A549 (cell line): Measurements from ENCODE around the gene CCR8. TPM values are rescaled to one million over a fixed set of nuclear protein-coding genes. Genes with fewer than 3 reads are reported as not detected.
"Not testable (repeated sequence)": the region's sequence is repeated elsewhere in the genome, so short reads cannot be mapped to it uniquely, and the experiment has no call there.

Source experiments
- ATAC-seq, 2 experiments: fragments of 200-7000 bp in 1 of 2; fragments of >200 bp in 1 of 2; cut with Nextera tagmentation in 1 of 2; cut with Tn5 transposase in 1 of 2; 3 replicates each; pipeline versions ENCODE4 v1.8.0 to v1.9.1; 2018 to 2020; ENCODE audit warnings: mild to moderate bottlenecking in 1 of 2, moderate library complexity in 1 of 2
- CTCF ChIA-PET: fragments of 300-600 bp; sonication (Branson Sonifier 250); formaldehyde crosslinking; extraction: SDS; loops from one replicate; lab custom pipeline; 2021; ENCODE audit warnings: antibody characterized with exemption, inconsistent platforms; lab: Yijun Ruan, JAX
- POLR2A ChIA-PET: fragments of 350-600 bp; formaldehyde crosslinking; extraction: SDS; loops from one replicate; lab custom pipeline; 2021; ENCODE audit warnings: antibody characterized with exemption, inconsistent platforms; lab: Yijun Ruan, JAX
- DNase-seq, 2 experiments: peaks; one replicate each; pipeline versions ENCODE4 v3.0.0 to v3.0.0-alpha.2; 2011 to 2016; ENCODE audit warnings: low read depth in 1 of 2, low spot score in 1 of 2
- FAIRE-seq: peaks from 2 replicates; lab custom pipeline; 2011; peaks lifted over from hg19 to GRCh38; lab: Jason Lieb, UNC
- H3K27ac ChIP-seq, 2 experiments: fragments of >200 bp; sonication (Bioruptor Twin); formaldehyde crosslinking; 3 replicates each; pipeline ENCODE4 v1.5.1; 2016 to 2017
- H3K4me1 ChIP-seq: fragments of >200 bp; sonication (Bioruptor Twin); formaldehyde crosslinking; 3 replicates; pipeline ENCODE4 v1.6.1; 2016
- H3K4me2 ChIP-seq: fragments of >200 bp; sonication (Bioruptor Twin); formaldehyde crosslinking; 3 replicates; pipeline ENCODE4 v1.6.1; 2016
- H3K4me3 ChIP-seq: fragments of >200 bp; sonication (Bioruptor Twin); formaldehyde crosslinking; 3 replicates; pipeline ENCODE4 v1.5.1; 2016
- H3K9me3 ChIP-seq: fragments of >200 bp; sonication (Bioruptor Twin); formaldehyde crosslinking; 3 replicates; pipeline ENCODE4 v1.6.1; 2016
- BHLHE40 ChIP-seq: IDR thresholded peaks from 2 replicates; pipeline ENCODE4 v1.6.1; 2012; ENCODE audit warnings: low read depth, low read length, inconsistent platforms
- CHD2 ChIP-seq: fragments of 150-350 bp; IDR thresholded peaks from 2 replicates; pipeline ENCODE4 v1.6.1; 2014; ENCODE audit warnings: low read length; ENCODE audit not compliant: partially characterized antibody
- CHD4 ChIP-seq: fragments of 200-600 bp; sonication (generic); IDR thresholded peaks from 2 replicates; pipeline ENCODE4 v1.6.1; 2016; ENCODE audit warnings: antibody characterized with exemption, mild to moderate bottlenecking, borderline replicate concordance
- EHMT2 ChIP-seq: fragments of 200-600 bp; sonication (generic); IDR thresholded peaks from 2 replicates; pipeline ENCODE4 v1.6.1; 2016; ENCODE audit warnings: antibody characterized with exemption, low read depth, mild to moderate bottlenecking, moderate library complexity
- ELK1 ChIP-seq: fragments of 150-350 bp; IDR thresholded peaks from 2 replicates; pipeline ENCODE4 v1.6.1; 2014; ENCODE audit warnings: low read depth, mild to moderate bottlenecking, low read length
- EP300 ChIP-seq, 2 experiments: fragments of >200 bp; sonication (Bioruptor Twin); formaldehyde crosslinking; IDR thresholded peaks; 2 replicates in 1 of 2; 3 replicates in 1 of 2; pipeline ENCODE4 v1.6.1; 2016 to 2017
- ESRRA ChIP-seq: fragments of 150-350 bp; IDR thresholded peaks from 2 replicates; pipeline ENCODE4 v1.6.1; 2014; ENCODE audit warnings: mild to moderate bottlenecking, low read length, borderline replicate concordance
- FOSB ChIP-seq: fragments of 250-450 bp; sonication (Bioruptor Pico); IDR thresholded peaks from 2 replicates; pipeline ENCODE4 v1.5.0; 2020; ENCODE audit warnings: mild to moderate bottlenecking, moderate library complexity
- FOXS1 ChIP-seq: fragments of 250-450 bp; sonication (Bioruptor Pico); IDR thresholded peaks from 2 replicates; pipeline ENCODE4 v1.5.0; 2020; ENCODE audit warnings: mild to moderate bottlenecking, moderate library complexity
- GATA3 ChIP-seq: IDR thresholded peaks from 2 replicates; pipeline ENCODE4 v1.6.1; 2012; ENCODE audit warnings: borderline replicate concordance
- HDAC2 ChIP-seq: fragments of 200-600 bp; sonication (generic); IDR thresholded peaks from 2 replicates; pipeline ENCODE4 v1.6.1; 2016
- HES2 ChIP-seq: fragments of >200 bp; sonication (Bioruptor Twin); formaldehyde crosslinking; IDR thresholded peaks from 2 replicates; pipeline ENCODE4 v1.6.1; 2016
- HEYL ChIP-seq: fragments of 250-450 bp; sonication (Bioruptor Pico); IDR thresholded peaks from 2 replicates; pipeline ENCODE4 v1.8.0; 2021; ENCODE audit warnings: mild to moderate bottlenecking, moderate library complexity
- HMGXB4 ChIP-seq: fragments of 250-450 bp; sonication (Bioruptor Pico); IDR thresholded peaks from 2 replicates; pipeline ENCODE4 v1.5.0; 2021; ENCODE audit warnings: mild to moderate bottlenecking, moderate library complexity, borderline replicate concordance
- HOXB13 ChIP-seq: fragments of 250-450 bp; sonication (Bioruptor Pico); IDR thresholded peaks from 2 replicates; pipeline ENCODE4 v1.5.0; 2020; ENCODE audit warnings: low read depth, mild to moderate bottlenecking, moderate library complexity
- HOXB5 ChIP-seq: fragments of 250-450 bp; sonication (Bioruptor Pico); IDR thresholded peaks from 2 replicates; pipeline ENCODE4 v1.5.0; 2020; ENCODE audit warnings: mild to moderate bottlenecking, moderate library complexity
- JUN ChIP-seq, 2 experiments: fragments of >200 bp; sonication (Bioruptor Twin); formaldehyde crosslinking; IDR thresholded peaks; 2 replicates in 1 of 2; 3 replicates in 1 of 2; pipeline ENCODE4 v1.6.1; 2016 to 2017
- KDM1A ChIP-seq: fragments of 200-600 bp; sonication (generic); IDR thresholded peaks from 2 replicates; pipeline ENCODE4 v1.6.1; 2016; ENCODE audit warnings: low read depth, mild to moderate bottlenecking
- MAFK ChIP-seq: fragments of 450-650 bp; IDR thresholded peaks from 2 replicates; pipeline ENCODE4 v1.6.1; 2014; ENCODE audit not compliant: partially characterized antibody
- NPAS2 ChIP-seq: fragments of 250-450 bp; sonication (Bioruptor Pico); IDR thresholded peaks from 2 replicates; pipeline ENCODE4 v1.8.0; 2022; ENCODE audit warnings: mild to moderate bottlenecking, moderate library complexity, borderline replicate concordance
- PHF8 ChIP-seq: fragments of 200-600 bp; sonication (generic); IDR thresholded peaks from 2 replicates; pipeline ENCODE4 v1.6.1; 2016; ENCODE audit warnings: low read depth, mild to moderate bottlenecking, antibody characterized with exemption, moderate library complexity, borderline replicate concordance
- RAD21 ChIP-seq, 2 experiments: fragments of >200 bp in 1 of 2; sonication (Bioruptor Twin) in 1 of 2; formaldehyde crosslinking in 1 of 2; IDR thresholded peaks in 1 of 2; conservative IDR thresholded peaks in 1 of 2; 2 replicates in 1 of 2; 3 replicates in 1 of 2; pipeline ENCODE4 v1.6.1; 2012 to 2018; ENCODE audit warnings: inconsistent platforms in 1 of 2
- RCOR1 ChIP-seq: fragments of 150-350 bp; IDR thresholded peaks from 2 replicates; pipeline ENCODE4 v1.6.1; 2014; ENCODE audit warnings: antibody characterized with exemption, low read length, low read depth
- SMC3 ChIP-seq: fragments of >200 bp; sonication (Bioruptor Twin); formaldehyde crosslinking; IDR thresholded peaks from 3 replicates; pipeline ENCODE4 v1.6.1; 2018; ENCODE audit warnings: inconsistent platforms
- SREBF2 ChIP-seq: fragments of 450-650 bp; IDR thresholded peaks from 2 replicates; pipeline ENCODE4 v1.6.1; 2014; ENCODE audit warnings: mild to moderate bottlenecking, moderate library complexity
- TFCP2L1 ChIP-seq: fragments of 250-450 bp; sonication (Bioruptor Pico); IDR thresholded peaks from 2 replicates; pipeline ENCODE4 v1.5.0; 2021; ENCODE audit warnings: mild to moderate bottlenecking
- TP53 ChIP-seq: fragments of 250-450 bp; sonication (Bioruptor Pico); IDR thresholded peaks from 2 replicates; pipeline ENCODE4 v1.5.0; 2021; ENCODE audit warnings: mild to moderate bottlenecking, moderate library complexity
- ZNF302 ChIP-seq: fragments of 250-450 bp; sonication (Bioruptor Pico); IDR thresholded peaks from 2 replicates; pipeline ENCODE4 v1.9.0; 2021; ENCODE audit warnings: inconsistent platforms, mild to moderate bottlenecking, moderate library complexity
- ZSCAN20 ChIP-seq: fragments of 250-450 bp; sonication (Bioruptor Pico); IDR thresholded peaks from 2 replicates; pipeline ENCODE4 v1.8.0; 2022; ENCODE audit warnings: mild to moderate bottlenecking, moderate library complexity
- WGBS: methylation state at CpG from one replicate; pipeline ENCODE4 v1.1.6; 2017; ENCODE audit errors: missing lambda C conversion rate; 5-methylcytosine and 5-hydroxymethylcytosine counted together
- polyA plus RNA-seq, 4 experiments: library from polyadenylated mRNA; depleted of rRNA in 3 of 4; stranded (reverse); fragments of >200 nt; fragmentation: RNase III in 1 of 4; extraction: RNeasy Plus Mini Kit Qiagen cat#74134 plus additional on column Dnase treatment in 1 of 4; gene quantifications; 2 replicates in 3 of 4; 3 replicates in 1 of 4; pipeline ENCODE4 v1.2.3, GENCODE V29; 2011 to 2017

Gene CCR8
- polyA plus RNA-seq, 2 of the 4 experiments (the other 2 are of a cell fraction): not detected

GRCh38 chr3:39362812-39363211, 33.3 kb downstream of the CCR8 start:
- DNase-seq (no peak), FAIRE-seq (no peak), ATAC-seq (no peak)
- H3K4me2 ChIP-seq: no peak overlapping the region
- CTCF ChIA-PET: interaction anchor here (1.3 kb wide), 1 partner anchor 15 kb away, joined by 3 read pairs; no protein-coding TSS in a partner anchor
- H3K9me3 ChIP-seq: no peaks in the 10 kb centered on the region
- 31% methylated on average over 2 of the region's 2 CpGs for WGBS
- H3K4me3 ChIP-seq: no peak overlapping the region
- no peaks in the 10 kb centered on the region for H3K4me1 ChIP-seq
- TF ChIP-seq TFCP2L1 (CRISPR knock-in tag): no peak
- no peak for TF ChIP-seq HOXB5 (CRISPR knock-in tag)
- TF ChIP-seq FOSB: no peak
- TF ChIP-seq HOXB13: no peak
- TF ChIP-seq BHLHE40: no peak
- TF ChIP-seq ZNF302 (CRISPR knock-in tag): no peak
- no peak for TF ChIP-seq SREBF2
- TF ChIP-seq SMC3: no peak
- no peak for TF ChIP-seq NPAS2
- no peak for TF ChIP-seq EP300 (IDR thresholded peaks at IDR 0.05)
- TF ChIP-seq PHF8: no peak
- TF ChIP-seq CHD4: no peak
- no peak overlapping the region for H3K27ac ChIP-seq
- POLR2A ChIA-PET: no interaction called here

GRCh38 chr3:39370450-39370849, 40.9 kb downstream of the CCR8 start:
- not testable (repeated sequence) for FAIRE-seq, ATAC-seq
- WGBS: 14% methylated on average over 4 of the region's 4 CpGs

GRCh38 chr3:39372833-39373232, 43.3 kb downstream of the CCR8 start:
- FAIRE-seq: no peak

More at GRCh38 chr3:39370450-39370849, 40.9 kb downstream of the CCR8 start:
- H3K27ac ChIP-seq, H3K4me1 ChIP-seq, DNase-seq, H3K9me3 ChIP-seq, POLR2A ChIA-PET, H3K4me3 ChIP-seq, CTCF ChIA-PET, H3K4me2 ChIP-seq: not testable (repeated sequence)

GRCh38 chr3:39376959-39377634, 47.6 kb downstream of the CCR8 start:
- 41% methylated on average over 5 of the region's 5 CpGs for WGBS
- ChIA-PET POLR2A (no interaction called here), CTCF (interaction anchor here (1.3 to 2.5 kb wide), 4 partner anchors 10 to 187 kb away, joined by 3 to 8 read pairs (median 4); partner anchors contain the start of gene XIRP1)
- ATAC-seq: no peak
- Histone ChIP-seq H3K4me3 (no peak overlapping the region), H3K4me2 (no peak overlapping the region), H3K4me1 (no peaks in the 10 kb centered on the region), H3K27ac (no peak overlapping the region), H3K9me3 (no peaks in the 10 kb centered on the region)
- no peak for DNase-seq
- FAIRE-seq: no peak
- TF ChIP-seq HMGXB4 (CRISPR knock-in tag) (no peak), ELK1 (no peak), ZSCAN20 (CRISPR knock-in tag) (no peak), HDAC2 (no peak), RAD21 (conservative IDR thresholded peaks at IDR 0.05 in 1 of 2, IDR thresholded peaks at IDR 0.05 in 1 of 2) (no peak), HEYL (no peak), MAFK (no peak), KDM1A (no peak), FOSB (no peak), ZNF302 (CRISPR knock-in tag) (no peak), JUN (IDR thresholded peaks at IDR 0.05) (no peak)

More at GRCh38 chr3:39372833-39373232, 43.3 kb downstream of the CCR8 start:
- no peaks in the 10 kb centered on the region for H3K9me3 ChIP-seq
- no peaks in the 10 kb centered on the region for H3K4me1 ChIP-seq
- ATAC-seq: no peak
- DNase-seq: no peak
- CTCF ChIA-PET: interaction anchor here (0.9 kb wide), 1 partner anchor 98 kb away, joined by 3 read pairs; no protein-coding TSS in a partner anchor
- no peak overlapping the region for H3K4me3 ChIP-seq
- TF ChIP-seq HEYL (no peak), GATA3 (no peak), SREBF2 (no peak), ESRRA (no peak), RCOR1 (no peak), TP53 (CRISPR knock-in tag) (no peak), EHMT2 (no peak), HES2 (no peak), ELK1 (no peak), CHD2 (no peak), FOXS1 (CRISPR knock-in tag) (no peak)
- no peak overlapping the region for H3K27ac ChIP-seq
- H3K4me2 ChIP-seq: no peak overlapping the region
- POLR2A ChIA-PET: no interaction called here
